ENCODE results near the gene SMURF1. TPM values are rescaled to one million over a fixed set of nuclear protein-coding genes. Genes with fewer than 3 reads are reported as not detected.

The SMURF1 gene
- total RNA-seq, 2 experiments from 2014 or later: 10.1 to 11.1 TPM

DNA sequence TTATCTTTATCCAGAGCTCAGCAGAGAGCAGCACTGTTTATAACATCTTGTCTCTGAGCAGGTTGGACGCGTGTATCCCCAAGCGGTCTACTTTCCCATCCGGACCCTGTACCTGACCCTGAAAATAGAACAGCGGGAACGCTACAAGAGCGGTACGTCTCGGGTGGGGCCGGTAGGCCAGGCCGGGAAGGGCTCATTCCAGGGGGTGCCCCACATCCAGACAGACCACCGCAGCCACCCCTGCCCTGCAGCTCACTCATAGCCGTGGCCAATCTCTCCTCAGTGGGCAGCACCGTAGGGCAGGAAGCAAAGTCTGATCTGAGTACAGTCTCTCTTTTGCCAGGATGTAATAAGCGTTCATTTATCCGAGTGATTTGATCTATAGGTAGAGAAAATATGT lies 151.8 kb downstream of the SMURF1 start:
- Mint-ChIP-seq H3K4me3 (no peak overlapping the region), H3K36me3 (ENCODE audit: low read depth) (peaks cover 40% of the 10 kb centered on the region), H3K27me3 (ENCODE audit: low read depth) (no peaks in the 10 kb centered on the region), H3K27ac (no peak overlapping the region), H3K9me3 (no peaks in the 10 kb centered on the region), H3K4me1 (ENCODE audit: low read depth) (peaks cover 5% of the 10 kb centered on the region)
- intact Hi-C loops (cut with micrococcal nuclease): no loop called here
- DNase-seq: no peak
- CTCF ChIA-PET: interaction anchor here (0.7 kb wide), 1 partner anchor 320 kb away, joined by 3 read pairs; no protein-coding TSS in a partner anchor

GRCh38 chr7:98991141-98991540 lies 152.8 kb downstream of the SMURF1 start:
- CTCF ChIA-PET: interaction anchor here (0.6 kb wide), 1 partner anchor 161 kb away, joined by 3 read pairs; no protein-coding TSS in a partner anchor
- no peaks in the 10 kb centered on the region for H3K27me3 Mint-ChIP-seq (ENCODE audit: low read depth)
- peaks cover under 1% of the 10 kb centered on the region for H3K9me3 Mint-ChIP-seq
- no peak for DNase-seq
- intact Hi-C loops (cut with micrococcal nuclease): no loop called here
- no peak overlapping the region for H3K4me3 Mint-ChIP-seq
- no peak overlapping the region for H3K27ac Mint-ChIP-seq
- peaks cover 48% of the 10 kb centered on the region for H3K36me3 Mint-ChIP-seq (ENCODE audit: low read depth)
- H3K4me1 Mint-ChIP-seq (ENCODE audit: low read depth): peaks cover 4% of the 10 kb centered on the region

DNA sequence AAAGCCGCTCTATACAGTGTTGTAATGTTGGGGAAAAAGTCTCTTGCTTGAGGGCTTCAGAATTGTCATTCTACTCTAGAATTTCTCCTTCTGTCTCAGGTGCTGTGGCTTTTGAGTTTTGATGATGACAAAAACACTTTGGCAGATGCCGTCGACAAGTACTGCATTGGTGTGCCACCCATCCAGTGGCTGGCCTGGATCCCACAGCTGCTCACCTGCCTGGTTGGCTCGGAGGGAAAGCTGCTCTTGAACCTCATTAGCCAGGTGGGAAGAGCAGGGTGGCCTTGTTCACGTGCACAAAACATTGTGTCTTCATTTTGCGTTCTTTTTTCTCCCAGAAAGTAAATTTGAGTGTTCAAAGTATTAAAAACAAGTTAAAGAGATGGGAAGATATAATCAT lies 153.6 kb downstream of the SMURF1 start:
- DNase-seq: no peak
- intact Hi-C loops (cut with micrococcal nuclease): no loop called here
- no peak overlapping the region for H3K4me3 Mint-ChIP-seq
- CTCF ChIA-PET: no interaction called here
- H3K27ac Mint-ChIP-seq: no peak overlapping the region
- peaks cover 5% of the 10 kb centered on the region for H3K9me3 Mint-ChIP-seq
- H3K36me3 Mint-ChIP-seq (ENCODE audit: low read depth): peaks cover 53% of the 10 kb centered on the region
- peaks cover 2% of the 10 kb centered on the region for H3K4me1 Mint-ChIP-seq (ENCODE audit: low read depth)
- no peaks in the 10 kb centered on the region for H3K27me3 Mint-ChIP-seq (ENCODE audit: low read depth)

DNA sequence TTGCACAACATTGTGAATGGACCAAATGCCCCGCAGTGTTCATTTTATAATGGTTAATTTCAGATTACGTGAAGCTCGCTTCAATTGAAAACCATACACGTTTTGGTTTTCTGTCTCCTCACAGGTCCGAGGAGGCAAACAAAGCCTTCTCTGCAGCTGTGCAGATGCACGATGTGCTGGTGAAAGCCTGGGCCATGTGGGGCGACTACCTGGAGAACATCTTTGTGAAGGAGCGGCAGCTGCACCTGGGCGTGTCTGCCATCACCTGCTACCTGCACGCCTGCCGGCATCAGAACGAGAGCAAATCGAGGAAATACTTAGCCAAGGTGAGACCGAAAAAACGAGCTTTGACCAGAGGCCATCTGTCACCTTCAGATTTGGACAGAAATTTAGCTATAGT lies 155.3 kb downstream of the SMURF1 start:
- H3K4me3 Mint-ChIP-seq: no peak overlapping the region
- H3K27ac Mint-ChIP-seq: no peak overlapping the region
- H3K4me1 Mint-ChIP-seq (ENCODE audit: low read depth): peaks cover 2% of the 10 kb centered on the region
- no peaks in the 10 kb centered on the region for H3K27me3 Mint-ChIP-seq (ENCODE audit: low read depth)
- CTCF ChIA-PET: no interaction called here
- intact Hi-C loops (cut with micrococcal nuclease): no loop called here
- peaks cover 5% of the 10 kb centered on the region for H3K9me3 Mint-ChIP-seq
- peaks cover 68% of the 10 kb centered on the region for H3K36me3 Mint-ChIP-seq (ENCODE audit: low read depth)
- no peak for DNase-seq

- Mint-ChIP-seq H3K36me3 (ENCODE audit: low read depth) (peaks cover 79% of the 10 kb centered on the region), H3K4me1 (ENCODE audit: low read depth) (peaks cover 2% of the 10 kb centered on the region), H3K27me3 (ENCODE audit: low read depth) (no peaks in the 10 kb centered on the region), H3K27ac (no peak overlapping the region), H3K9me3 (peaks cover 5% of the 10 kb centered on the region), H3K4me3 (no peak overlapping the region)
- intact Hi-C loops (cut with micrococcal nuclease): no loop called here
- CTCF ChIA-PET: no interaction called here
- no peak for DNase-seq
Observed at GRCh38 chr7:98985945-98986344, 158.0 kb downstream of the SMURF1 start.

DNA sequence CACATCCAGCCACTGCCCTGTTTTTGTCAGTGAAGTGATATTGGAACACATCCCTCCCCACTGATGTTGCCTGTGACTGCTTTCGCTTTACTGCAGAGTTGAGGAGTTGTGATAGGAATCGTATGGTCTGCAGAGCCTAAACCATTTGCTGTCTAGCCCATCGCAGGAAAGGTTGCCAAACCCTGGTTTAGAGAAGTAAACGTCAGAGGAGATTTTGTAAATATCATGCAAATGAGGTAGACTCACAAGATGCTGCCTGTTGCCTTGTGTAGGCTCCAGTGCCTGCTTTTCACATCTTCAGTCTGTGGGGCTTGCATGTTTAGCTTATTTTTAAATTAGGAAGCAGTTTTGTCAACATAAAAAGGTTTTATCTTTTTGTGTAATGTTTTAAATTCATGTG lies 158.5 kb downstream of the SMURF1 start:
- H3K9me3 Mint-ChIP-seq: peaks cover 5% of the 10 kb centered on the region
- peaks cover 2% of the 10 kb centered on the region for H3K4me1 Mint-ChIP-seq (ENCODE audit: low read depth)
- H3K27me3 Mint-ChIP-seq (ENCODE audit: low read depth): no peaks in the 10 kb centered on the region
- H3K27ac Mint-ChIP-seq: no peak overlapping the region
- CTCF ChIA-PET: interaction anchor here (0.6 kb wide), 1 partner anchor 929 kb away, joined by 4 read pairs; no protein-coding TSS in a partner anchor
- no peak overlapping the region for H3K4me3 Mint-ChIP-seq
- intact Hi-C loops (cut with micrococcal nuclease): no loop called here
- no peak for DNase-seq
- peaks cover 81% of the 10 kb centered on the region for H3K36me3 Mint-ChIP-seq (ENCODE audit: low read depth)

- H3K27ac Mint-ChIP-seq: no peak overlapping the region
- H3K4me1 Mint-ChIP-seq (ENCODE audit: low read depth): peaks cover 2% of the 10 kb centered on the region
- H3K9me3 Mint-ChIP-seq: peaks cover 5% of the 10 kb centered on the region
- no peak overlapping the region for H3K4me3 Mint-ChIP-seq
- CTCF ChIA-PET: interaction anchor here (1.1 kb wide), 1 partner anchor 44 kb away, joined by 3 read pairs; no protein-coding TSS in a partner anchor
- H3K36me3 Mint-ChIP-seq (ENCODE audit: low read depth): peaks cover 76% of the 10 kb centered on the region
- intact Hi-C loops (cut with micrococcal nuclease): no loop called here
- DNase-seq: no peak
- no peaks in the 10 kb centered on the region for H3K27me3 Mint-ChIP-seq (ENCODE audit: low read depth)
Observed at GRCh38 chr7:98984126-98984525, 159.8 kb downstream of the SMURF1 start.

GRCh38 chr7:98982686-98983085 lies 161.2 kb downstream of the SMURF1 start:
- H3K27ac Mint-ChIP-seq: no peak overlapping the region

GRCh38 chr7:98981701-98982100 lies 162.2 kb downstream of the SMURF1 start:
- no peak for DNase-seq
- intact Hi-C loops (cut with micrococcal nuclease): no loop called here
- CTCF ChIA-PET: interaction anchor here (1.2 kb wide), 1 partner anchor 22 kb away, joined by 3 read pairs; no protein-coding TSS in a partner anchor

More at GRCh38 chr7:98982686-98983085, 161.2 kb downstream of the SMURF1 start:
- CTCF ChIA-PET: no interaction called here
- Mint-ChIP-seq H3K36me3 (ENCODE audit: low read depth) (peaks cover 73% of the 10 kb centered on the region), H3K27me3 (ENCODE audit: low read depth) (no peaks in the 10 kb centered on the region), H3K4me1 (ENCODE audit: low read depth) (no peaks in the 10 kb centered on the region), H3K9me3 (peaks cover 5% of the 10 kb centered on the region), H3K4me3 (no peak overlapping the region)
- DNase-seq: no peak
- intact Hi-C loops (cut with micrococcal nuclease): no loop called here

GRCh38 chr7:98978672-98979071 lies 165.2 kb downstream of the SMURF1 start:
- CTCF ChIA-PET: no interaction called here
- H3K36me3 Mint-ChIP-seq (ENCODE audit: low read depth): peaks cover 53% of the 10 kb centered on the region
- no peaks in the 10 kb centered on the region for H3K9me3 Mint-ChIP-seq
- intact Hi-C loops (cut with micrococcal nuclease): no loop called here
- DNase-seq: no peak
- H3K27ac Mint-ChIP-seq: no peak overlapping the region
- H3K27me3 Mint-ChIP-seq (ENCODE audit: low read depth): no peaks in the 10 kb centered on the region
- H3K4me1 Mint-ChIP-seq (ENCODE audit: low read depth): no peaks in the 10 kb centered on the region
- H3K4me3 Mint-ChIP-seq: no peak overlapping the region

More at GRCh38 chr7:98981701-98982100, 162.2 kb downstream of the SMURF1 start:
- peaks cover 5% of the 10 kb centered on the region for H3K9me3 Mint-ChIP-seq
- no peaks in the 10 kb centered on the region for H3K4me1 Mint-ChIP-seq (ENCODE audit: low read depth)
- H3K36me3 Mint-ChIP-seq (ENCODE audit: low read depth): peaks cover 70% of the 10 kb centered on the region
- H3K27ac Mint-ChIP-seq: no peak overlapping the region
- no peak overlapping the region for H3K4me3 Mint-ChIP-seq
- H3K27me3 Mint-ChIP-seq (ENCODE audit: low read depth): no peaks in the 10 kb centered on the region

Other genes with a start within 250 kb of the SMURF1 start
- gene KPNA7, start 64.0 kb upstream of the SMURF1 start, total RNA-seq: under 1 TPM in 1 of 2 experiments, not detected in 1; 0.12 TPM
- not detected for gene MYH16, start 128.7 kb upstream of the SMURF1 start, total RNA-seq
- gene ARPC1A, start 181.8 kb upstream of the SMURF1 start, total RNA-seq: 10 to 100 TPM; 41.5 to 47.7 TPM
- gene ARPC1B, start 230.6 kb upstream of the SMURF1 start, total RNA-seq: 100 to 1,000 TPM; 334 to 345 TPM

Data from activated naive CD4-positive, alpha-beta T cell treated with anti-CD3 and anti-CD28 coated beads for 36 hours (primary cell).